T-cell (primary cell): ENCODE results near the gene FAXDC2. TPM values are rescaled to one million over a fixed set of nuclear protein-coding genes. Genes with fewer than 3 reads are reported as not detected.

Experiments
- ATAC-seq, 4 experiments: fragments of 200-7000 bp in 3 of 4; fragments of 150-1000 bp in 1 of 4; cut with Tn5 transposase; replicated peaks in 1 of 4; 1 replicate in 3 of 4; 2 replicates in 1 of 4; pipeline ENCODE4 v1.10.0; 2021; ENCODE audit warnings: moderate library complexity in 3 of 4, mild to moderate bottlenecking in 2 of 4, moderate number of reproducible peaks in 1 of 4
- CTCF ChIA-PET, 2 donors: fragments of 300-600 bp; sonication (Branson Sonifier 250); formaldehyde crosslinking; loops; one replicate each; lab custom pipeline; 2022; ENCODE audit warnings: antibody characterized with exemption in 2 of 2; lab: Charles Lee
- POLR2A ChIA-PET, 2 donors: fragments of 300-600 bp; sonication (Branson Sonifier 250); formaldehyde crosslinking; loops; one replicate each; lab custom pipeline; 2022; ENCODE audit warnings: antibody characterized with exemption in 2 of 2; lab: Charles Lee
- DNase-seq, 35 experiments: peaks; one replicate each; pipeline versions ENCODE4 v3.0.0 to v3.0.0-alpha.2; 2013 to 2023
- H3K27ac ChIP-seq: one replicate; pipeline ENCODE4 v1.5.1; 2013; ENCODE audit warnings: low read length
- H3K27me3 ChIP-seq, 2 experiments: replicated peaks in 1 of 2; 1 replicate in 1 of 2; 2 replicates in 1 of 2; pipeline versions ENCODE4 v1.6.1 to v1.7.0; 2013; ENCODE audit warnings: low read length in 1 of 2, mixed read lengths in 1 of 2; ENCODE audit not compliant: control insufficient read depth in 2 of 2, insufficient read depth in 2 of 2; ENCODE audit errors: extremely low read depth in 1 of 2
- H3K36me3 ChIP-seq, 2 donors: 1 replicate in 1 of 2; 2 replicates in 1 of 2; pipeline versions ENCODE4 v1.6.1 to v1.7.0; 2013; ENCODE audit warnings: low read length in 1 of 2; ENCODE audit not compliant: control insufficient read depth in 2 of 2, insufficient read depth in 1 of 2; ENCODE audit errors: extremely low read depth in 1 of 2
- H3K4me1 ChIP-seq, 2 experiments: 1 replicate in 1 of 2; 2 replicates in 1 of 2; pipeline versions ENCODE4 v1.6.1 to v1.7.0; 2013; ENCODE audit warnings: low read length in 2 of 2, mixed read lengths in 1 of 2; ENCODE audit not compliant: insufficient read depth in 2 of 2, control insufficient read depth in 1 of 2; ENCODE audit errors: extremely low read depth in 1 of 2
- H3K4me3 ChIP-seq, 2 donors: 1 replicate in 1 of 2; 2 replicates in 1 of 2; pipeline versions ENCODE4 v1.5.1 to v1.7.0; 2013; ENCODE audit warnings: mild to moderate bottlenecking in 2 of 2, low read length in 1 of 2, moderate library complexity in 1 of 2; ENCODE audit not compliant: control insufficient read depth in 1 of 2; ENCODE audit errors: extremely low read depth in 1 of 2
- H3K9me3 ChIP-seq: 2 replicates; pipeline ENCODE4 v1.7.0; 2013
- H3K27ac Mint-ChIP-seq, 2 donors: one replicate each; pipeline ENCODE4 v1.8.0; 2020 to 2021; ENCODE audit warnings: mild to moderate bottlenecking in 2 of 2, mixed read lengths in 2 of 2
- H3K27me3 Mint-ChIP-seq, 2 donors: one replicate each; pipeline ENCODE4 v1.8.0; 2021 to 2022; ENCODE audit warnings: mixed read lengths in 2 of 2
- H3K36me3 Mint-ChIP-seq: one replicate; pipeline ENCODE4 v1.8.0; 2021; ENCODE audit warnings: mixed read lengths
- H3K4me1 Mint-ChIP-seq, 3 donors: one replicate each; pipeline ENCODE4 v1.8.0; 2020 to 2022; ENCODE audit warnings: mixed read lengths in 3 of 3, mild to moderate bottlenecking in 1 of 3
- H3K4me3 Mint-ChIP-seq, 3 donors: one replicate each; pipeline ENCODE4 v1.8.0; 2020 to 2022; ENCODE audit warnings: mild to moderate bottlenecking in 3 of 3, mixed read lengths in 3 of 3, moderate library complexity in 3 of 3
- H3K9me3 Mint-ChIP-seq, 3 donors: one replicate each; pipeline ENCODE4 v1.8.0; 2020 to 2022; ENCODE audit warnings: mixed read lengths in 3 of 3
- WGBS: methylation state at CpG from one replicate; pipeline ENCODE4 v1.1.5; 2013; ENCODE audit warnings: missing lambda C conversion rate; ENCODE audit not compliant: insufficient coverage; 5-methylcytosine and 5-hydroxymethylcytosine counted together
- total RNA-seq, 35 experiments: library from RNA in 6 of 35; stranded (reverse) in 6 of 35; fragments of 120-200 nt in 1 of 35; gene quantifications; one replicate each; pipeline versions ENCODE4 v1.2.1 to v1.2.4 and lab custom pipeline; 2013 to 2026

FAXDC2 gene
- total RNA-seq, 5 donors from 2014 or later (not counting 1 experiment from before 2014, with no cell fraction given), result 0.29 to 0.44 (median 0.38) TPM; not detected in 1

GRCh38 chr5:154878642-154879335 lies 28.4 kb upstream of the FAXDC2 start:
- Histone ChIP-seq H3K4me1 (no peaks in the 10 kb centered on the region), H3K36me3 (peaks cover 3 to 37% of the 10 kb centered on the region in 2 donors), H3K9me3 (no peaks in the 10 kb centered on the region), H3K4me3 (no peak overlapping the region), H3K27ac (no peak overlapping the region), H3K27me3 (no peaks in the 10 kb centered on the region)
- ChIA-PET POLR2A (interaction anchor here in 1 of 2 donors (0.7 to 1.0 kb wide), 2 partner anchors 11 to 14 kb away, joined by 4 to 10 read pairs; no protein-coding TSS in a partner anchor), CTCF (no interaction called here)
- H3K27me3 Mint-ChIP-seq, result no peaks in the 10 kb centered on the region
- 94% methylated on average over 9 of the region's 14 CpGs for WGBS
- ATAC-seq, result no peak
- no peak overlapping the region for H3K4me3 Mint-ChIP-seq
- peaks cover 75% of the 10 kb centered on the region for H3K36me3 Mint-ChIP-seq
- no peaks in the 10 kb centered on the region for H3K4me1 Mint-ChIP-seq
- H3K9me3 Mint-ChIP-seq, result peaks cover 6 to 23% (median 6%) of the 10 kb centered on the region in 3 donors
- no peak overlapping the region for H3K27ac Mint-ChIP-seq
- no peak for DNase-seq

GRCh38 chr5:154873791-154874331 lies 23.5 kb upstream of the FAXDC2 start:
- Histone ChIP-seq H3K27me3 (no peaks in the 10 kb centered on the region), H3K36me3 (peaks cover 10 to 71% of the 10 kb centered on the region in 2 donors), H3K9me3 (no peaks in the 10 kb centered on the region), H3K4me3 (no peak overlapping the region), H3K4me1 (no peaks in the 10 kb centered on the region), H3K27ac (no peak overlapping the region)
- WGBS, result 100% methylated on average over 3 of the region's 5 CpGs
- ChIA-PET POLR2A (no interaction called here), CTCF (no interaction called here)
- Mint-ChIP-seq H3K4me3 (peak overlapping the region in 1 of 3 donors; percentile 43), H3K36me3 (peaks cover 57% of the 10 kb centered on the region), H3K27ac (no peak overlapping the region), H3K9me3 (peaks cover 0 to 6% (median 2%) of the 10 kb centered on the region in 3 donors), H3K27me3 (no peaks in the 10 kb centered on the region), H3K4me1 (peaks cover 0 to 11% (median 3%) of the 10 kb centered on the region in 3 donors)
- DNase-seq (no peak), ATAC-seq (no peak)

- DNase-seq (no peak), ATAC-seq (no peak)
- H3K27ac Mint-ChIP-seq, result no peak overlapping the region
- H3K9me3 Mint-ChIP-seq, result no peaks in the 10 kb centered on the region
- no peaks in the 10 kb centered on the region for H3K27me3 Mint-ChIP-seq
- no peak overlapping the region for H3K27ac ChIP-seq
- CTCF ChIA-PET, result interaction anchor here (0.6 to 0.7 kb wide), 2 partner anchors 21 to 184 kb away, joined by 4 to 7 read pairs; no protein-coding TSS in a partner anchor
- POLR2A ChIA-PET, result interaction anchor here in 1 of 2 donors (0.6 kb wide), 1 partner anchor 29 kb away, joined by 4 read pairs; no protein-coding TSS in a partner anchor
- no peaks in the 10 kb centered on the region for H3K27me3 ChIP-seq
- 80% methylated on average over 2 of the region's 4 CpGs for WGBS
- H3K36me3 Mint-ChIP-seq, result peaks cover 57% of the 10 kb centered on the region
- H3K4me1 ChIP-seq, result no peaks in the 10 kb centered on the region
- peaks cover 7 to 23% (median 12%) of the 10 kb centered on the region in 3 donors for H3K4me1 Mint-ChIP-seq
- H3K36me3 ChIP-seq, result peaks cover 14 to 75% of the 10 kb centered on the region in 2 donors
- no peak overlapping the region for H3K4me3 ChIP-seq
- H3K4me3 Mint-ChIP-seq, result no peak overlapping the region
- no peaks in the 10 kb centered on the region for H3K9me3 ChIP-seq
Observed at GRCh38 chr5:154871734-154872133, 21.3 kb upstream of the FAXDC2 start.

- 87% methylated on average over 3 of the region's 5 CpGs for WGBS
- H3K9me3 ChIP-seq, result no peaks in the 10 kb centered on the region
- H3K27ac Mint-ChIP-seq, result peak overlapping the region in 1 of 2 donors; percentile 72
- H3K27me3 Mint-ChIP-seq, result no peaks in the 10 kb centered on the region
- CTCF ChIA-PET, result interaction anchor here (0.5 to 1.0 kb wide), 6 partner anchors 19 to 220 kb away, joined by 3 to 6 read pairs (median 4); no protein-coding TSS in a partner anchor
- POLR2A ChIA-PET, result interaction anchor here in 1 of 2 donors (1.0 kb wide), 1 partner anchor 10 kb away, joined by 4 read pairs; no protein-coding TSS in a partner anchor
- ATAC-seq, result peak in 2 of 4 experiments; percentile 43 to 66
- no peak overlapping the region for H3K4me3 ChIP-seq
- peaks cover 52% of the 10 kb centered on the region for H3K36me3 Mint-ChIP-seq
- no peaks in the 10 kb centered on the region for H3K4me1 ChIP-seq
- peak overlapping the region in 1 of 3 donors; percentile 24 for H3K4me3 Mint-ChIP-seq
- H3K27me3 ChIP-seq, result no peaks in the 10 kb centered on the region
- peaks cover 21 to 67% of the 10 kb centered on the region in 2 donors for H3K36me3 ChIP-seq
- H3K4me1 Mint-ChIP-seq, result peaks cover 21 to 27% (median 24%) of the 10 kb centered on the region in 3 donors
- DNase-seq, result peak in 4 of 35 experiments; percentile 4 to 32 (median 8)
- no peaks in the 10 kb centered on the region for H3K9me3 Mint-ChIP-seq
- no peak overlapping the region for H3K27ac ChIP-seq
Observed at GRCh38 chr5:154868702-154869101, 18.3 kb upstream of the FAXDC2 start.

GRCh38 chr5:154866841-154867240 lies 16.4 kb upstream of the FAXDC2 start:
- H3K27me3 ChIP-seq, result no peaks in the 10 kb centered on the region
- ChIA-PET CTCF (no interaction called here), POLR2A (interaction anchor here (0.5 to 1.4 kb wide), 2 partner anchors 10 to 74 kb away, joined by 3 read pairs; no protein-coding TSS in a partner anchor)
- no peak overlapping the region for H3K27ac ChIP-seq
- peaks cover 47% of the 10 kb centered on the region for H3K36me3 Mint-ChIP-seq
- peaks cover 25 to 60% of the 10 kb centered on the region in 2 donors for H3K36me3 ChIP-seq
- DNase-seq, result no peak
- peaks cover 37 to 43% (median 42%) of the 10 kb centered on the region in 3 donors for H3K4me1 Mint-ChIP-seq
- WGBS, result no CpG with 5 or more reads among the region's 2 CpGs
- ATAC-seq, result no peak
- H3K9me3 Mint-ChIP-seq, result no peaks in the 10 kb centered on the region
- no peak overlapping the region for H3K4me3 ChIP-seq
- H3K9me3 ChIP-seq, result no peaks in the 10 kb centered on the region
- peaks cover 10 to 12% of the 10 kb centered on the region in 2 experiments for H3K4me1 ChIP-seq
- no peak overlapping the region for H3K4me3 Mint-ChIP-seq
- H3K27ac Mint-ChIP-seq, result no peak overlapping the region
- no peaks in the 10 kb centered on the region for H3K27me3 Mint-ChIP-seq

DNA sequence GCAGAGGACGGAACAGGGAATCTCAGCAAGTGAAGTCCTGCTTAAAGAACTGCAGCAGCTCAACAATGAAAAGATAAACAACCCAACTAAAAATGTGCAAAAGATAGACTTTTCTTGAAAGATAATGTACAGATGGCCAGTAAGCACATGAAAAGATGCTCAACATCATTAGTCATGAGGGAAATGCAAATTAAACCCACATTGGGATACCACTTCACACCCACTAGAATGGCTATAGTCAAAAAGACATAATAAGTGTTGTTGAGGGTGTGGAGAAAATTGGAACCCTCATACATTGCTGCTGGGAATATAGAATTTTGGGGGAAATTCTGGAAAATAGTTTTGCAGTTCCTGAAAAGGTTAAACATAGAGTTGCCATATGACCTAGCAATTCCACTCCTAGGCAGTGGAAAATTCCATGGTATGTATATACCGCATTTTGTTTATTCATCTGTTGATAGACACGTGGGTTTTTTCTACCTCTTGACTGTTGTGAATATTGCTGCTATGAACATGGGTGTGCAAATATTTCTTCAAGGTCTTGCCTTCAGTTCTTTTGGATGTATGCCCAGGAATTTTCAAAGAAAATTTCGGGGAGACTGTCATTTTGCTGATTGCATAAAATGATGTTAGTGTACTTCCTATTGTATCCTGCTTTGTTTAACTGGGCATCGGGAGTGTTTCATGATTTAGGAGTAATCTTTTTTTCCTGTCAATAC lies 15.2 kb upstream of the FAXDC2 start:
- peaks cover 43% of the 10 kb centered on the region for H3K36me3 Mint-ChIP-seq
- no peaks in the 10 kb centered on the region for H3K27me3 Mint-ChIP-seq
- no peaks in the 10 kb centered on the region for H3K9me3 ChIP-seq
- H3K27me3 ChIP-seq, result no peaks in the 10 kb centered on the region
- peaks cover 49 to 53% (median 52%) of the 10 kb centered on the region in 3 donors for H3K4me1 Mint-ChIP-seq
- H3K36me3 ChIP-seq, result peaks cover 20 to 50% of the 10 kb centered on the region in 2 donors
- ChIA-PET POLR2A (interaction anchor here in 1 of 2 donors (0.5 kb wide), 1 partner anchor 16 kb away, joined by 6 read pairs; no protein-coding TSS in a partner anchor), CTCF (interaction anchor here in 1 of 2 donors (0.6 kb wide), 1 partner anchor 108 kb away, joined by 3 read pairs; no protein-coding TSS in a partner anchor)
- peaks cover 17 to 18% of the 10 kb centered on the region in 2 experiments for H3K4me1 ChIP-seq
- H3K9me3 Mint-ChIP-seq, result no peaks in the 10 kb centered on the region
- no peak overlapping the region for H3K4me3 ChIP-seq
- ATAC-seq (no peak), DNase-seq (no peak)
- peak overlapping the region in 1 of 2 donors; percentile 28 for H3K27ac Mint-ChIP-seq
- no peak overlapping the region for H3K27ac ChIP-seq
- no peak overlapping the region for H3K4me3 Mint-ChIP-seq
- WGBS, result no CpG with 5 or more reads among the region's 5 CpGs
